GM12878 (cell line): Measurements from ENCODE around the gene METRNL. TPM values are rescaled to one million over a fixed set of nuclear protein-coding genes. Genes with fewer than 3 reads are reported as not detected.

Experiments used
- JUNB ChIP-seq: IDR thresholded peaks from 2 replicates; pipeline ENCODE4 v1.6.1; 2016; ENCODE audit warnings: antibody characterized with exemption, mild to moderate bottlenecking
- KAT2A ChIP-seq: conservative IDR thresholded peaks from 2 replicates; pipeline ENCODE4 v1.6.1; 2011; ENCODE audit warnings: low read depth, low read length; ENCODE audit not compliant: control insufficient read depth
- RAD21 ChIP-seq: IDR thresholded peaks from 2 replicates; pipeline ENCODE4 v1.6.1; 2011; ENCODE audit warnings: mild to moderate bottlenecking, low read depth, low read length, moderate library complexity; ENCODE audit not compliant: insufficient read depth
- SP1 ChIP-seq: IDR thresholded peaks from one replicate; pipeline ENCODE4 v1.6.1; 2011; ENCODE audit warnings: low read depth, low read length
- polyA plus RNA-seq, 11 experiments: library from polyadenylated mRNA; depleted of rRNA in 4 of 11; unstranded in 6 of 11; stranded (reverse) in 5 of 11; fragments of >200 nt; fragmentation: Nextera tagmentation in 4 of 11; fragmentation: Illumina TruSeq in 1 of 11; extraction: Ambion mirVana in 4 of 11; extraction: Trizol in 1 of 11; gene quantifications; 1 replicate in 1 of 11; 2 replicates in 10 of 11; pipeline versions ENCODE4 v1.2.1 to v1.2.3, GENCODE V29; 2011 to 2016; ENCODE audit warnings: inconsistent platforms in 2 of 11, missing spikeins in 2 of 11, low read depth in 1 of 11
- total RNA-seq, 4 experiments: library from RNA; depleted of rRNA in 3 of 4; stranded (reverse); fragments of >200 nt in 3 of 4; fragmentation: Illumina TruSeq in 1 of 4; extraction: Trizol in 1 of 4; gene quantifications; 2 replicates each; pipeline versions ENCODE4 v1.2.1 to v1.2.3, GENCODE V29; 2013 to 2021
- TF ChIP-seq, protein P1 (sequence below): fragments of 150-350 bp; IDR thresholded peaks from 2 replicates; pipeline ENCODE4 v1.6.1; 2016; ENCODE audit warnings: low read depth, low read length
- TF ChIP-seq, protein P2 (sequence below): IDR thresholded peaks from 2 replicates; pipeline ENCODE4 v1.6.1; 2011; ENCODE audit warnings: borderline replicate concordance, low read depth, mild to moderate bottlenecking, moderate library complexity, mixed read lengths, low read length; ENCODE audit not compliant: insufficient read depth; ENCODE audit errors: extremely low read length
- TF ChIP-seq, protein P3 (sequence below): fragments of 450-650 bp; IDR thresholded peaks from 2 replicates; pipeline ENCODE4 v1.6.1; 2017; ENCODE audit warnings: mild to moderate bottlenecking

METRNL gene
- total and polyA plus RNA-seq, 10 of the 15 experiments (the other 5 are each of a cell fraction or from before 2014, with no cell fraction given), result 0.05 to 3.7 (median 0.48) TPM; not detected in 2

DNA sequence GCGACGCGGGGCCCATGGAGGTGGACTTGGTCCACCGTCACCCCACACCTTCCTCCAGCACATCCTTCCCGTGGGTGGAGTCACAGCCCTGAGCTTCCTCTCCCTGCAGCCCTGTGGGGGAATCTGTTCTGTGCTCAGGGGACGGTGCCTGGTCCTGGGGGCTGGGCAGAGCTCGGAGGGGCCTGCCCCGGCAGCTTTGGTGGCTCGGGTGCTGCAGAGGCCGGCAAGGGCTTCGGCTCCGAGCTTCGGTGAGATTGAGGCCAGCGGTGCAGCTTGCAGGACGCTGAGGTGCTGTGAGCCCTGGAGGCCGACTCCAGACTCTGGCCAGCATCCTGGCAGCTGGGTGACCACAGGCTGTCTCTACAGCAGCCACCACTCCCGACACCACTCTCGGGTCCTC lies 36.4 kb downstream of the METRNL start (continued):
- TF ChIP-seq, protein P1, sequence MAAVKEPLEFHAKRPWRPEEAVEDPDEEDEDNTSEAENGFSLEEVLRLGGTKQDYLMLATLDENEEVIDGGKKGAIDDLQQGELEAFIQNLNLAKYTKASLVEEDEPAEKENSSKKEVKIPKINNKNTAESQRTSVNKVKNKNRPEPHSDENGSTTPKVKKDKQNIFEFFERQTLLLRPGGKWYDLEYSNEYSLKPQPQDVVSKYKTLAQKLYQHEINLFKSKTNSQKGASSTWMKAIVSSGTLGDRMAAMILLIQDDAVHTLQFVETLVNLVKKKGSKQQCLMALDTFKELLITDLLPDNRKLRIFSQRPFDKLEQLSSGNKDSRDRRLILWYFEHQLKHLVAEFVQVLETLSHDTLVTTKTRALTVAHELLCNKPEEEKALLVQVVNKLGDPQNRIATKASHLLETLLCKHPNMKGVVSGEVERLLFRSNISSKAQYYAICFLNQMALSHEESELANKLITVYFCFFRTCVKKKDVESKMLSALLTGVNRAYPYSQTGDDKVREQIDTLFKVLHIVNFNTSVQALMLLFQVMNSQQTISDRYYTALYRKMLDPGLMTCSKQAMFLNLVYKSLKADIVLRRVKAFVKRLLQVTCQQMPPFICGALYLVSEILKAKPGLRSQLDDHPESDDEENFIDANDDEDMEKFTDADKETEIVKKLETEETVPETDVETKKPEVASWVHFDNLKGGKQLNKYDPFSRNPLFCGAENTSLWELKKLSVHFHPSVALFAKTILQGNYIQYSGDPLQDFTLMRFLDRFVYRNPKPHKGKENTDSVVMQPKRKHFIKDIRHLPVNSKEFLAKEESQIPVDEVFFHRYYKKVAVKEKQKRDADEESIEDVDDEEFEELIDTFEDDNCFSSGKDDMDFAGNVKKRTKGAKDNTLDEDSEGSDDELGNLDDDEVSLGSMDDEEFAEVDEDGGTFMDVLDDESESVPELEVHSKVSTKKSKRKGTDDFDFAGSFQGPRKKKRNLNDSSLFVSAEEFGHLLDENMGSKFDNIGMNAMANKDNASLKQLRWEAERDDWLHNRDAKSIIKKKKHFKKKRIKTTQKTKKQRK, result no peak
- TF ChIP-seq KAT2A, result no peak
- TF ChIP-seq RAD21, result no peak
- no peak for TF ChIP-seq JUNB
- TF ChIP-seq, protein P2, sequence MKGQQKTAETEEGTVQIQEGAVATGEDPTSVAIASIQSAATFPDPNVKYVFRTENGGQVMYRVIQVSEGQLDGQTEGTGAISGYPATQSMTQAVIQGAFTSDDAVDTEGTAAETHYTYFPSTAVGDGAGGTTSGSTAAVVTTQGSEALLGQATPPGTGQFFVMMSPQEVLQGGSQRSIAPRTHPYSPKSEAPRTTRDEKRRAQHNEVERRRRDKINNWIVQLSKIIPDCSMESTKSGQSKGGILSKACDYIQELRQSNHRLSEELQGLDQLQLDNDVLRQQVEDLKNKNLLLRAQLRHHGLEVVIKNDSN, result no peak
- TF ChIP-seq SP1, result no peak
- TF ChIP-seq, protein P3, sequence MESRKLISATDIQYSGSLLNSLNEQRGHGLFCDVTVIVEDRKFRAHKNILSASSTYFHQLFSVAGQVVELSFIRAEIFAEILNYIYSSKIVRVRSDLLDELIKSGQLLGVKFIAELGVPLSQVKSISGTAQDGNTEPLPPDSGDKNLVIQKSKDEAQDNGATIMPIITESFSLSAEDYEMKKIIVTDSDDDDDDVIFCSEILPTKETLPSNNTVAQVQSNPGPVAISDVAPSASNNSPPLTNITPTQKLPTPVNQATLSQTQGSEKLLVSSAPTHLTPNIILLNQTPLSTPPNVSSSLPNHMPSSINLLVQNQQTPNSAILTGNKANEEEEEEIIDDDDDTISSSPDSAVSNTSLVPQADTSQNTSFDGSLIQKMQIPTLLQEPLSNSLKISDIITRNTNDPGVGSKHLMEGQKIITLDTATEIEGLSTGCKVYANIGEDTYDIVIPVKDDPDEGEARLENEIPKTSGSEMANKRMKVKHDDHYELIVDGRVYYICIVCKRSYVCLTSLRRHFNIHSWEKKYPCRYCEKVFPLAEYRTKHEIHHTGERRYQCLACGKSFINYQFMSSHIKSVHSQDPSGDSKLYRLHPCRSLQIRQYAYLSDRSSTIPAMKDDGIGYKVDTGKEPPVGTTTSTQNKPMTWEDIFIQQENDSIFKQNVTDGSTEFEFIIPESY, result no peak
